ENCODE data around the gene TEAD1. TPM values are rescaled to one million over a fixed set of nuclear protein-coding genes. Genes with fewer than 3 reads are reported as not detected.
A peak's percentile ranks its signal among the peaks of the same experiment; 100 is the strongest.

TEAD1 gene
- 58.0 and 78.1 TPM in 2 replicates for total RNA-seq (2014; rRNA removed; shearing (Covaris generic))

DNA sequence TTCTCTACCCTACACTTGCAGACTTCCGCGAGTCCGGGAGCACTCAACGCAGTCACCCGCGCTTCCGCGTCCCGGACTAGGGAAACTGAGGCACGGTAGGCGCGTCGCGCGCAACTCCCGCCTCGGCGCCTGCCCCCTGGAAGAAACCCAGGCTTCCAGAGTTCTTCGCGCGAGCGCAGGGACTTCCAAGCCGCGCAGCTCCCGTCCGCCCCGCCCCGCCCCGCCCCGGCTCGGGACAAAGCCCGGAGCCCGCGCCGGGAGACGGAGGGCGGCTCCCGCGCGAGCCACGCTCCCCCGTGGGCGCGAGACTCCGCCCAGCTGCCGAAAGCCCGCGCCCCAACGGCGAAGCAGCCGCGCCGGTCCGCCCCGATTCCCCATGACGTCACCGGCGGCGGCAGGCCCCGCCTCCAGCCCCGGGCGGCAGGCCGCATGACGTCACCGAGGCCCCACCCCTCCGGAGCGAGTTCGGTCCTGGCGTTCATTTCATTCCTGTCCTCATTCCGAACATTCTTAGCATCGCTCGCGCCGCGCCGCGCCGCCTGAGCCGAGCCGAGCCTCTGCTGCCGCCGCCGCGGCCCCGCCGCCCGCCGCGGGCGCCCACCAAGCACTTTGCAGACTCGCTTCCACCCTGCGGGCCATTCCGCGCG lies at the start of gene TEAD1:
Gene TEAD1, plus strand, starts transcription at position 498 of the 647 bp plus-strand sequence.
- peak within 1 kb of the TSS; percentile 54 for H3K4me3 ChIP-seq (ENCODE audit: insufficient read depth, low read depth, low read length)
- no peaks in the 10 kb centered on the region for H3K27me3 ChIP-seq (ENCODE audit: control insufficient read depth, insufficient read depth, low read length)
- peak; percentile 98 for DNase-seq
- H3K36me3 ChIP-seq (replicated peaks; ENCODE audit: control insufficient read depth, insufficient read depth, low read length): no peaks in the 10 kb centered on the region; the same call in 1 of the 2 replicates

DNA sequence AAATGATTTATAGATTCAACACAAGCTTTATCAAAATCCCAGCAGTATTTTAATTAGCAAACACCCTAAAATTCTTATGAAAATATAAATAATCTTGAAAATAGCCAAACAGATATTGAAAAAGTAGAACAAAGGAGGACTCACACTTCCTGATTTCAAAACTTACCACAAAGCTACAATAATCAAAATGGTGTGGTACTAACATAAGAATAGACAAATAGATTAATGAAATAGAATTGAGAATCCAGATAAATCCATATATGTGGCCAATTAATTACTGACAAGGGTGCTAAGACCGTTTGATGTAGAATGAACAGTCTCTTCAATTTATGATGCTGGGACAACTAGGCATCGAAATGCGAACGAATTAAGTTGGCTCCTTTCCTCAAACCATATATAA lies 49.6 kb upstream of the TEAD1 start:
- no peak for DNase-seq
- H3K27me3 ChIP-seq (ENCODE audit: control insufficient read depth, insufficient read depth, low read length): no peaks in the 10 kb centered on the region
- H3K4me3 ChIP-seq (ENCODE audit: insufficient read depth, low read depth, low read length): no peak overlapping the region
- no peaks in the 10 kb centered on the region for H3K36me3 ChIP-seq (replicated peaks; ENCODE audit: control insufficient read depth, insufficient read depth, low read length)

DNA sequence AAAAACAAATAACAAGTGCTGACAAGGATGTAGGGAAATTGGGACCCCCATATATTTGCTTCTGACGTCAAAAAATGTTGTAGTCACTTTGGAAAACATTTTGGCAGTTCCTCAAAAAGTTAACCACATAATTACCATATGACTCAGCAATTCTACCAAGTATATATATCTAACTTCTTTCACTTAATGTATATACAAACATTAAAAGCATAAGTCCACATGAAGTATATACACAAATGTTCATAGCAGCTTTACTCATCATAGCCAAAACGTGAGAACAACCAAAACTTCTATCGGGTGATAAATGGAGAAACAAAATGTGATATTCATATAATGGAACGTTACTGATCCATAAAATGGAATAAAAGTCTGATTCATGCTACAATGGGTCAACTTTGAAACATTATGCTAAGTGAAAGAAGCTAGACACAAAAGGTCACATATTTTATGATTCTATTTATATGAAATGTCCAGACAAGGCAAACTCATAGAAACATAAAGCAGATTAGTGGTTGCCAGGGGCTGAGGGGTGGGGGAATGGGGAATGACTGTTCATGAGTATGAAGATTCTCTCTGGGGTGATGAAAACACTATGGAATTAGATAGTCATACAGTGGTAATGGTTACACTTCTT lies 48.7 kb upstream of the TEAD1 start:
- no peaks in the 10 kb centered on the region for H3K36me3 ChIP-seq (replicated peaks; ENCODE audit: control insufficient read depth, insufficient read depth, low read length)
- DNase-seq: no peak
- H3K4me3 ChIP-seq (ENCODE audit: insufficient read depth, low read depth, low read length): no peak overlapping the region
- H3K27me3 ChIP-seq (ENCODE audit: control insufficient read depth, insufficient read depth, low read length): no peaks in the 10 kb centered on the region

DNA sequence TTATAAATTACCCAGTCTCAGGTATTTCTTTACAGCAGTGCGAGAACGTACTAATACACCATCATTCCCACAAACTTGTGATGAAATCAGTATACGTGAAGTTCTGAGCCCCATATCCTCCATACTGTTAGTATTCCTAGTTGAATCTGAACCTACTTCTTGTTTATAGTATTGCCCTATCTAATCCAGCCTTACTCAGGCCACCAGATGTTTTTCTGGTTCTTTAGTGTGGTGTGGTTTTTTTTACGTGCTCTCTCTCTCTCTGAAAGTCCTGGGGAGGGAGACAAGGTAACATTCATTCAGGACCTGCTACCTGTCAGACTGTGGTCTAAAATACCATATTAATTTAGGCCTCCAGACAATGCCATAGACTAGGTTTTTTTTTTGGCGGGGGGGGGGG lies 47.6 kb upstream of the TEAD1 start:
- H3K27me3 ChIP-seq (ENCODE audit: control insufficient read depth, insufficient read depth, low read length): no peaks in the 10 kb centered on the region
- no peak overlapping the region for H3K4me3 ChIP-seq (ENCODE audit: insufficient read depth, low read depth, low read length)
- H3K36me3 ChIP-seq (replicated peaks; ENCODE audit: control insufficient read depth, insufficient read depth, low read length): no peaks in the 10 kb centered on the region
- no peak for DNase-seq

DNA sequence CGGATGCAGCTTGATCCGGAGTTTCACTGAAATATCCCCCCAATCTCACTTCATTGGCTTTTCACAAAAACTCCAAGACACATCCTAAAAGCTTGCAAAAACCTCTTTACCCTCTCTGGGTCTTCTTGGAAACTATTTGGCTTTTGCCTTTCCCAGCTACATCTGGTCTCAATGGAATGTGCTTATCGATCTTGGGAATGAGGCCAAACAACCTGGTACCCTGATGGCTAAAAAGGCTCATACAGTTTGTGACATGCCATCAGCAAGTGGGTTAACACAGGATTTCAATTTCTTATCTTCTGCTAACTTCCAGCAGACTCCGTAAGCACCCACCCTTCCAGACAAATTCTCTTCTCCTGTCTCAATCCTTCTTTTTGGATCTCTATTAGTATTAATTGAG lies 45.9 kb upstream of the TEAD1 start:
- DNase-seq: no peak
- Histone ChIP-seq H3K4me3 (ENCODE audit: insufficient read depth, low read depth, low read length) (no peak overlapping the region), H3K27me3 (ENCODE audit: control insufficient read depth, insufficient read depth, low read length) (no peaks in the 10 kb centered on the region), H3K36me3 (replicated peaks; ENCODE audit: control insufficient read depth, insufficient read depth, low read length) (no peaks in the 10 kb centered on the region)

DNA sequence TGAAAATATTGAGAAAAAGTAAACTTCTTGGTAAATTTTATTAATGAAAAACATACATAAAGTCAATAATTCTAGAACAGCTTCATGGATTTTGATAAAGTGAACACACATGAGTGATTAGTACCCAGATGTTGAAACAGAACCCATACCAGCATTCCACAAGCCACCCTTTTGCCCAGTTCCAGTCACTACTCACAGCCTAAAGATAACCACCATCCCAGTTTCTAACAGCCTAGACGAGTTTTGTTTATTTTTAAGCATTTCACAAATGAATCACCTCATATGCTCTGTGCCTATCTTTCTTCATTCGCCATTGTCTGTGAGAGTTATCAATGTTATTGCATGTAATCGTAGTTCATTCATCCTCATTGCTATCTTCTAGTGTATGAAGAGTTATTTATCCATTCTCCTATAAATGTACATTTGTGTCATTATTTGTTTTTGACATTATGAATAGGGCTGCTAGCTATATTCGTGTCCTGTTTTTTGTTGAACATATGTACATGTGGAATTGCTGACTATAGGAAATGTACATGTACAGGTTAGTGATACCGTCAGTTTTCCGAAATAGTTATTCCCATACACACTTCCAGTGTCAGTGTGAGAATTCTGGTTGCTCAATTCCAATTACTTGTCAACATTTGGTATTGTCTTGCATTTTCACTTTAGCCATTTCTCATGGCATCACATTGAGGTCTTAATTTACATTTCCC lies 44.5 kb upstream of the TEAD1 start:
- no peak for DNase-seq
- H3K36me3 ChIP-seq (replicated peaks; ENCODE audit: control insufficient read depth, insufficient read depth, low read length): no peaks in the 10 kb centered on the region
- no peaks in the 10 kb centered on the region for H3K27me3 ChIP-seq (ENCODE audit: control insufficient read depth, insufficient read depth, low read length)
- no peak overlapping the region for H3K4me3 ChIP-seq (ENCODE audit: insufficient read depth, low read depth, low read length)

DNA sequence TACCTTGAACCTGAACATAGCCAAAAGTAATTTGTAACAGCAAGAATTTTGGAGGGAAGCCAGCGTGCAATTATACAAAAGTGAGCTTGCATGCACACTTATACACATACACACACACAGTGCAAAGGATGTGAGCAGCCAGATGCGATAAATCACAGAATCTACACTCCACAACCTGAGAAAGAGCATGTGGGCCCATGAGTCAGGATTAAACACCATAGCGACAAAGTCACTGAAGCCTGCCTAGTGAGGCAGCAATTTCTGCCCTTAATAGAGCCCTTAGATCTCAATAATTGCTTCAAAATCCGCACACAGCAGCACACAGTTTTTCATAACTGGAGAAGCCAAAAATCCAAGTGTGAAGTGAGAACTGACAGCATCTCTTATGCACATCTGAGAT lies 42.6 kb upstream of the TEAD1 start:
- no peaks in the 10 kb centered on the region for H3K36me3 ChIP-seq (replicated peaks; ENCODE audit: control insufficient read depth, insufficient read depth, low read length)
- H3K27me3 ChIP-seq (ENCODE audit: control insufficient read depth, insufficient read depth, low read length): no peaks in the 10 kb centered on the region
- no peak for DNase-seq
- no peak overlapping the region for H3K4me3 ChIP-seq (ENCODE audit: insufficient read depth, low read depth, low read length)

DNA sequence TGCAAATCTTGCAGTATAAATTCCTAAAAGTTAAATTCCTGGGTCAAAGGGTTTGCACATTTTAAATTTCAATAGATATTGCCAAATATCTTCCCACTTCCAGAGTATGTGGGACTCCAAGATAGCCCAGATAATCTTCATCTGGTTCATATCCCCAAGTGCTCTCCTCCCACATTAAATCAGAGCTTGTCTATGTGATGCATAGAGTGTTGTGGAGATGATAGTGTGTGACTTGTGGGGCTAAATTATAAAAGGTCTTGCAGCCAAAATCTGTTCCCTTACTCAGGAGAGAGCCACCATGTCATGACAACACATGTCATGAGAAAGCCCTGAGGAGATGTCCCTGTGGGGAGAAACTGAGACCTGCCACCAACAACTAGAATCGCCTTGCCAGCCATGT lies 39.9 kb upstream of the TEAD1 start:
- no peak overlapping the region for H3K4me3 ChIP-seq (ENCODE audit: insufficient read depth, low read depth, low read length)
- no peaks in the 10 kb centered on the region for H3K36me3 ChIP-seq (replicated peaks; ENCODE audit: control insufficient read depth, insufficient read depth, low read length)

DNA sequence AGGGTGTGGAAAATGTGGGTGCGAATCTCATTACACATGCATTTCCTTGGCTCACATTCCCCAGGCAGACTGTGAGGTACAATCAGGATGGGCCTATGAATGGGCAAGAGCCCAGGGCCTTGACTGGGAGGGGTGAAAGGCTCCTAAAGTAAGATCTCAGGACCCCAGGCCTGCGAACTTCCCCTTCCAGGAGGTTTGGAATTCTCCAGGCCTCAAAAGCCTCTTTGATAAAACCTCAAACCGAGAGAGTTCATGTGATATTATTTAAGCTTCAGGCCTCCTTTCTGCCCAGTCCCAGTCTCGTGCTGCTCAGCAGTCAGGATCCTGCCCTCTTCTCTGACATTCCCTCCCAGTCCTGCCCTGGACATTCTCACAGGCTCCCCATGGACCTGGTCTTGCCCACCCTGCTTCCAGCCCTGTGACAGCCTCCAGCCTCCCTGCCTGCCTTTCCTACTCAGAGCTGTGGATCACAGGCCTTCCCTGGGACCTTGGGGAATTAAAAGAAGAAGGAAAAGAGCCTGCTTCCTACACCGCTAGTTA lies 37.3 kb upstream of the TEAD1 start:
- H3K27me3 ChIP-seq (ENCODE audit: control insufficient read depth, insufficient read depth, low read length): no peaks in the 10 kb centered on the region
- H3K4me3 ChIP-seq (ENCODE audit: insufficient read depth, low read depth, low read length): no peak overlapping the region
- no peaks in the 10 kb centered on the region for H3K36me3 ChIP-seq (replicated peaks; ENCODE audit: control insufficient read depth, insufficient read depth, low read length)
- DNase-seq: no peak

More for the DNA sequence above, 39.9 kb upstream of the TEAD1 start:
- no peak for DNase-seq
- H3K27me3 ChIP-seq (ENCODE audit: control insufficient read depth, insufficient read depth, low read length): no peaks in the 10 kb centered on the region

DNA sequence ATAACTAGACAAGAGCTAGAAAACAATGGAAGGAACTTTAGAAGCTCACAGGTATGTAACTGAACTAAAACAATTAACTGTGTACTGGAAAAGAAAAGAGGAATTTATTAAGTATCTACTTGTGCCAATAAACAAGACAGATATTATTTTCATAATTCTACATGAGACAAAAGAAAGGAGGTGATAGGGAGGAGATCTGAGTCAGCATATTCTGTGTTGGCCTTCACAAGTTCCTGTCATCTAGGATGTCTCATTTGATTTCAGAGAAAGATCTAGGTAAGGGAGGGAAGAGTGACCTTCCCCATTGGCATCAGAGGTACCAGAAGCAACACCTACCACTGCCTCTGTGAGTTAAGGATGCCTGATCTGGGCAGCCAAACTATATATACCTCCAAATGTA lies 34.8 kb upstream of the TEAD1 start:
- Histone ChIP-seq H3K4me3 (ENCODE audit: insufficient read depth, low read depth, low read length) (no peak overlapping the region), H3K36me3 (replicated peaks; ENCODE audit: control insufficient read depth, insufficient read depth, low read length) (no peaks in the 10 kb centered on the region), H3K27me3 (ENCODE audit: control insufficient read depth, insufficient read depth, low read length) (no peaks in the 10 kb centered on the region)
- no peak for DNase-seq

DNA sequence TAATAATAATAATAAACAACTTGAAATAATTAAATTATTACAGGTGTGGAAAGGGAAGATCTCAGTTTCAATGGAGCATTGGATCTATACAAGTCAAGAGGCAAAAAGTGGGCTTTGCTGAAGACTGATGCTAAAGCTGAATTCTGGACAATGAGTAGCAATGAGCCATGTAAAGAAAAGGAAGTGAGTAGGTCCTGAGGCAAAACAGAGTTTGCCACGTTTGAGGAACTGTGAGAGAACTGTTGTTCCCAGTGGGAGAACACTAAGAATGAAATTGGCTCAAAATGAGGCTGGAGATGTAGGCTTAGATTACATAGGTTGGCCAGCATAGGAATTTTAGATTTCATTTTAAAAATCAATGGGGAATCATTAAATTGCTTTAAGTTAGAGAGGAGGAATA lies 33.9 kb upstream of the TEAD1 start:
- no peaks in the 10 kb centered on the region for H3K36me3 ChIP-seq (replicated peaks; ENCODE audit: control insufficient read depth, insufficient read depth, low read length)
- H3K4me3 ChIP-seq (ENCODE audit: insufficient read depth, low read depth, low read length): no peak overlapping the region
- no peaks in the 10 kb centered on the region for H3K27me3 ChIP-seq (ENCODE audit: control insufficient read depth, insufficient read depth, low read length)
- DNase-seq: no peak

DNA sequence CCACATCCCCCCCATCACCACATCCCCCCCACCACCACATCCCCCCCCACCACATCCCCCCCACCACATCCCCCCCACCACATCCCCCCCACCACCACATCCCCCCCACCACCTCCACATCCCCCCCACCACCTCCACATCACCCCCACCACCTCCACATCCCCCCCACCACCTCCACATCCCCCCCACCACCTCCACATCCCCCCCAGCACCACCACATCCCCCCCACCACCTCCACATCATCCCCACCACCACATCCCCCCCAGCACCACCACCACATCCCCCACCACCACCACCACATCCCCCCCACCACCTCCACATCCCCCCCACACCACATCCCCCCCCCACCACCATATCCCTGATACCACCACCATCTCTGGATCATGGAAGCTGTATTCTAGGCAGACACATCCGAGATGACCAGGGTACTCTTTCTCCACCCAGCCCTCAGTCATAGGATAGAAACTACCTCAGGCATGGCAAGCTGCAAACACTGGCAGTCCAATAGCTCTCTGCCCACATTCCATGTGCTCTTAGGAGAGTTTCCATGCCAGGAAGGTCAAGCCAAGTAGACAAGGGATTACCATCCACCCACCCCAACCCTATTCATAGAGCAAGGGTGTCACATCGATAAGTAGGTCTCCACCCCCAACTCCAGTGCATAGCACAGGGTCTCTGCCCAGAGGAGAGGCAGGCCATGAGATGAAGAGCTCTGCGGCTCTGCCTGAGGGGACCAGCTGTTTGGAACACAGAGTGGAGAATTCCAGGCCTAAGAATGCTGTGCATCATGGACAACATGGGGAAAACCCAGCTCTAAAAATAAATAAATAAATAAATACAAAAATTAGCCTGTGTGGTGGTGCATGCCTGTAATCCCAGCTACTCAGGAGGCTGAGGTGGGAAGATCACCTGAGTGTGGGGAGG lies 33.0 kb upstream of the TEAD1 start:
- H3K27me3 ChIP-seq (ENCODE audit: control insufficient read depth, insufficient read depth, low read length): no peaks in the 10 kb centered on the region
- H3K36me3 ChIP-seq (replicated peaks; ENCODE audit: control insufficient read depth, insufficient read depth, low read length): no peaks in the 10 kb centered on the region
- H3K4me3 ChIP-seq (ENCODE audit: insufficient read depth, low read depth, low read length): no peak overlapping the region
- peak; percentile 52 for DNase-seq

DNA sequence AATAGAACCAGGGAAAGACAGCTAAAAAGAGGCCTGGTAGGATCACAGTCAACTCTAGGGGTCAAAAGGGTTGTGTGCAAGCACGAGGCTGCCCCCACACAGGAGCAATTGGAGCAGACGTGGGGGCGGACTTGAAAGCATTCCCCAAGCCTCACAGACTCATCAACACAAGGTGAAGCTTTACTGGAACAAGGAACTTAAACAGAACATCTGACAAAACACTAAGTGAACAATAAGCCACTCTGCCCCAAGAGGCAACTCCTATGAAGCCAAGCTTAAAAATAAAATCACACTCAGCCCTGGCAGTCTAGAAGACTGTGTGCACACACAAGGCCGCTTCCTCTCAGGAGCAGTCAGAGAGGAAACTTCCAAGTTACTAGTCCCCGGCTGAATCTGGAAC lies 32.2 kb upstream of the TEAD1 start:
- no peak for DNase-seq

DNA sequence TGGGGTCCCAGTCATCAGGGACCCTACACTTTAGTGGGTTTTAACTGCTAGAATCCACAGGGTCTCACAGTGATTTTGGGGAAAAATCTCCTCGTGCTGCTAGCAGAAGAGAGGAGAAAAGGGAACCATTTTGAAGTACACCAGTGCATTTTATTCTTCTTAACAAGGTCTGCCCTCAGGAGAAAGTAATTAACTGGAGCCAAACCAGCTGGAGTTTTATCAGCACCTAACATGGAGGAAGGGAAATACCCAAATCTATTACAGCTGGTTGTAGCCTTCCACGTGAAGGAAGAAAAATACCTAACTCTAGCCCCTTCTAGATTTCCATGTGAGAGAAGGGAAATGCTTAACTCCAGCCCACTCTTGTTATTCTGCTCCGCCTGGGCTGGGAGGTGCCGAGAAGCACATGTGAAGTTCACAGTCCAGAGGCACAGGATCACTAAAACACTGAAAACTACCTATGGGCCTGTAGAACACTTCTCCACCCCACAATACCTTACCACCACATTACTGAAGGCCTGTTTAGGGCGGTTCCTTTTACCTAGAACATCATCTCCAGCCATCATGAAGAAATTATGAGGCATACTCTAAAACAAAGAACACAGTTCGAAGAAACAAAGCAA lies 31.3 kb upstream of the TEAD1 start:
- Histone ChIP-seq H3K27me3 (ENCODE audit: control insufficient read depth, insufficient read depth, low read length) (no peaks in the 10 kb centered on the region), H3K4me3 (ENCODE audit: insufficient read depth, low read depth, low read length) (no peak overlapping the region), H3K36me3 (replicated peaks; ENCODE audit: control insufficient read depth, insufficient read depth, low read length) (no peaks in the 10 kb centered on the region)
- DNase-seq: no peak

More for the DNA sequence above, 32.2 kb upstream of the TEAD1 start:
- Histone ChIP-seq H3K36me3 (replicated peaks; ENCODE audit: control insufficient read depth, insufficient read depth, low read length) (no peaks in the 10 kb centered on the region), H3K27me3 (ENCODE audit: control insufficient read depth, insufficient read depth, low read length) (no peaks in the 10 kb centered on the region), H3K4me3 (ENCODE audit: insufficient read depth, low read depth, low read length) (no peak overlapping the region)

Measured in H7 (cell line).